Kidney epithelial cell (primary cell): Measurements from ENCODE around the gene SAT2. TPM values are rescaled to one million over a fixed set of nuclear protein-coding genes. Genes with fewer than 3 reads are reported as not detected.

Source experiments
- DNase-seq: peaks from one replicate; pipeline ENCODE4 v3.0.0-alpha.2; 2010; ENCODE audit warnings: low read depth
- H3K27me3 ChIP-seq: 2 replicates; pipeline ENCODE4 v1.6.0; 2011; ENCODE audit warnings: low read length; ENCODE audit not compliant: control insufficient read depth, insufficient read depth
- H3K36me3 ChIP-seq: 2 replicates; pipeline ENCODE4 v1.5.1; 2011; ENCODE audit warnings: low read length; ENCODE audit not compliant: control insufficient read depth, insufficient read depth
- H3K4me3 ChIP-seq: 2 replicates; pipeline ENCODE4 v1.5.1; 2011; ENCODE audit warnings: low read depth, mild to moderate bottlenecking, control low read depth, low read length
- CTCF ChIP-seq: IDR thresholded peaks from 2 replicates; pipeline ENCODE4 v1.5.1; 2011; ENCODE audit warnings: mild to moderate bottlenecking, moderate library complexity, low read length, control low read depth, inconsistent platforms; ENCODE audit not compliant: insufficient read depth, poor library complexity, severe bottlenecking
- total RNA-seq: library from RNA; depleted of rRNA; stranded (reverse); fragments of >200 nt; gene quantifications from 2 replicates; pipeline ENCODE4 v1.2.3, GENCODE V29; 2015

The SAT2 gene
- total RNA-seq, 1 donor from 2014 or later = 76.0 TPM

GRCh38 chr17:7593296-7593695 lies 34.3 kb downstream of the SAT2 start:
- Histone ChIP-seq H3K36me3 (peaks cover 5% of the 10 kb centered on the region), H3K27me3 (no peaks in the 10 kb centered on the region), H3K4me3 (no peak overlapping the region)
- no peak for DNase-seq
- no peak for TF ChIP-seq CTCF

DNA sequence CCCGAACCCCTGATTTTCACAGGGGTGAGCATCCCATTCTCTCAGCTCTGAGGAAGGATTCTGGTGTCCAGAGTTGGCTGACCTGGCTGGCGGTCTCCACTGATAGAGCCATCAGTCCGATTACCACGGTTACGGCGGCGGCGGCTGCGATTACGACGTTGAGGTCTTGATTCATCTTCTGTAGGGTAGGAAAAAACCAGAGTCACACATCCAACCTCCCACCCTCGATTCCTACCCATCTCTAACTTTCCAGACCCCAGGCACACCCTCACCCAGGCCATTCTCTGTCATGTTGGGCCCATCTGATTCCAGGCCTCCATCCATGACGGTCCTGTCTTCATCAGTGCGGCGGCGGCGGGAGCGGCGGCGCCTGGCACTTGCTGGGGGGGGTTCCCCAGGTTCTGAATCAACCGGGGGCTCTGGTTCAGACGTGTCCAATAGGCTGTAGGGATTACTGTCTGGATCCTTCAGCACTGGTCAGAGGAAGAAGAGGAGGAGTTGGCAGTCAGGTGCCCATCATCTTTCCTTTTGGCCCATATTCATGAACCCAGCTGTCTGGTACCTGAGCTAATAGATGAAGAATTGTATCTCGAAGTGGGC lies 35.1 kb downstream of the SAT2 start:
- Histone ChIP-seq H3K36me3 (peaks cover 5% of the 10 kb centered on the region), H3K27me3 (no peaks in the 10 kb centered on the region), H3K4me3 (no peak overlapping the region)
- TF ChIP-seq CTCF = no peak
- DNase-seq = no peak

DNA sequence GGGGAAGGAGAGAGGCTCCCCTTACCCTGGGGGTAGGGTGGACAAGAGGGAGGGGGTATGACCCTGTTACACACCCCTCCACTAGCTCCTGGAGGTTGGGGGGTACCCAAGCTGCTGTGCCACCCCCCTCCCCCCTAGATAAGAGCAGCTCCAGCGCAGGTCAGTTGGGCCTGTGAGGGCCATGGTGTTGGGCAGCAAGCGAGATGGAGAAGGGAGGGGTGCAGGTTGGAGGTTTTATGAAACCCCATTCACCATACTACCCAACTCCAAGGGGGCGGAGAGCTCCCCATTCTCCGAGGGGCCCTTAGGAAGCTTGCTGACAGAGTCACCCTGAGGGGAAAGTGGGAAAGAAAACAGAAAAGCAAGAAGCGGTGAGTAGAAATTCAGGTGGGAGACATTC lies 36.0 kb downstream of the SAT2 start:
- H3K36me3 ChIP-seq = peaks cover 5% of the 10 kb centered on the region
- no peak for DNase-seq
- no peak overlapping the region for H3K4me3 ChIP-seq
- TF ChIP-seq CTCF = no peak
- no peaks in the 10 kb centered on the region for H3K27me3 ChIP-seq

DNA sequence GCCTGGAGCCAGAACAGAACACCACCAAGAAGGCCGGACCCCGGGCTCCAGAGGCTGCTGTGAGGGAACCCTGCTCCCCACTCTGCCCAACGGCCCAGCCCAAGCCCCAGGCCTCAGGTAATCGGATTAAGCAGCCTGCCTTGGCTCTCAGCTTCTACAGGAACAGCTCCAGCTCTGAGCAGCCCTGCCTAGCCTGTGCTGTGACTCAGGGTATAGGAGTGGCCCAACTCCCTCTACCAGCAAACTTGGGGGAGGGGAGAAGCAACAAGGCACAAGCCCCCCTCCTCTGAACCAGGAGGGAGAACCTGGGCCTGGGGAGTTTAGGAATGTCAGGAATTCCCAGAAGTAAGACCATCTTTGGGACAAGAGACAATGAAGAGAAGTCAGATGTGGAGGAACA lies 36.9 kb downstream of the SAT2 start:
- no peak for DNase-seq
- Histone ChIP-seq H3K27me3 (no peaks in the 10 kb centered on the region), H3K4me3 (no peak overlapping the region), H3K36me3 (peaks cover 8% of the 10 kb centered on the region)
- TF ChIP-seq CTCF = no peak

- H3K36me3 ChIP-seq = peaks cover 9% of the 10 kb centered on the region
- H3K27me3 ChIP-seq = no peaks in the 10 kb centered on the region
- H3K4me3 ChIP-seq = peak within 1 kb of the TSS; percentile 19
- no peak for TF ChIP-seq CTCF
- no peak for DNase-seq
These were observed 37.5 kb downstream of the SAT2 start, which contains the start of gene SOX15 for GRCh38 chr17:7589891-7590691. TSS of gene SOX15 (minus strand) at chr17:7590094. CDS start at chr17:7589676, 418 bp downstream.
